GM12878 (cell line): Measurements from ENCODE around the gene GPSM1. TPM values are rescaled to one million over a fixed set of nuclear protein-coding genes. Genes with fewer than 3 reads are reported as not detected.

Source experiments
- E4F1 ChIP-seq: fragments of 450-650 bp; IDR thresholded peaks from 2 replicates; pipeline ENCODE4 v1.6.1; 2018; ENCODE audit warnings: borderline replicate concordance, mild to moderate bottlenecking; ENCODE audit not compliant: partially characterized antibody
- HSF1 ChIP-seq: fragments of 150-350 bp; IDR thresholded peaks from 2 replicates; pipeline ENCODE4 v1.6.1; 2014; ENCODE audit warnings: mild to moderate bottlenecking, low read depth, low read length
- IRF3 ChIP-seq: fragments of 450-650 bp; IDR thresholded peaks from 2 replicates; pipeline ENCODE4 v1.6.1; 2014; ENCODE audit warnings: mild to moderate bottlenecking
- MYC ChIP-seq: IDR thresholded peaks from 2 replicates; pipeline ENCODE4 v1.6.1; 2011; ENCODE audit warnings: mild to moderate bottlenecking, low read length, moderate library complexity, inconsistent platforms; ENCODE audit not compliant: insufficient read depth, insufficient replicate concordance, insufficient read length, severe bottlenecking
- RAD51 ChIP-seq: fragments of 450-650 bp; IDR thresholded peaks from 2 replicates; pipeline ENCODE4 v1.6.1; 2016; ENCODE audit warnings: moderate library complexity, mild to moderate bottlenecking, inconsistent platforms
- RUNX3 ChIP-seq: IDR thresholded peaks from 2 replicates; pipeline ENCODE4 v1.6.1; 2012; ENCODE audit warnings: low read length, inconsistent platforms
- STAT1 ChIP-seq: fragments of 450-650 bp; conservative IDR thresholded peaks from 2 replicates; pipeline ENCODE4 v1.6.1; 2014; ENCODE audit warnings: antibody characterized with exemption, mild to moderate bottlenecking
- TBL1XR1 ChIP-seq: IDR thresholded peaks from 2 replicates; pipeline ENCODE4 v1.6.1; 2012; ENCODE audit warnings: low read depth, low read length, improper control_type of control experiment
- polyA plus RNA-seq, 11 experiments: library from polyadenylated mRNA; depleted of rRNA in 4 of 11; unstranded in 6 of 11; stranded (reverse) in 5 of 11; fragments of >200 nt; fragmentation: Nextera tagmentation in 4 of 11; fragmentation: Illumina TruSeq in 1 of 11; extraction: Ambion mirVana in 4 of 11; extraction: Trizol in 1 of 11; gene quantifications; 1 replicate in 1 of 11; 2 replicates in 10 of 11; pipeline versions ENCODE4 v1.2.1 to v1.2.3, GENCODE V29; 2011 to 2016; ENCODE audit warnings: inconsistent platforms in 2 of 11, missing spikeins in 2 of 11, low read depth in 1 of 11
- total RNA-seq, 4 experiments: library from RNA; depleted of rRNA in 3 of 4; stranded (reverse); fragments of >200 nt in 3 of 4; fragmentation: Illumina TruSeq in 1 of 4; extraction: Trizol in 1 of 4; gene quantifications; 2 replicates each; pipeline versions ENCODE4 v1.2.1 to v1.2.3, GENCODE V29; 2013 to 2021

GPSM1 gene
- total and polyA plus RNA-seq, 10 of the 15 experiments (the other 5 are each of a cell fraction or from before 2014, with no cell fraction given), result 0.04 to 0.10 (median 0.10) TPM; not detected in 7

- TF ChIP-seq E4F1 (no peak), HSF1 (no peak), TBL1XR1 (no peak), RAD51 (no peak), MYC (no peak), IRF3 (no peak), RUNX3 (no peak), STAT1 (no peak)
- TF ChIP-seq, all 136 proteins: peak for 0
Observed at GRCh38 chr9:136397643-136398042, 70.3 kb downstream of the GPSM1 start (continued).
